ENCODE measurements around the gene SPATC1L.
A peak's percentile ranks its signal among the peaks of the same experiment; 100 is the strongest.
"Not testable (repeated sequence)": the region's sequence is repeated elsewhere in the genome, so short reads cannot be mapped to it uniquely, and the experiment has no call there.

SPATC1L gene

GRCh38 chr21:46184625-46185555, 631 bp upstream of the SPATC1L start:
- Mint-ChIP-seq H3K36me3 (ENCODE audit: low read depth) (no peaks in the 10 kb centered on the region), H3K27ac (peak overlapping the region; percentile 62)

GRCh38 chr21:46183337-46183909, 836 bp downstream of the SPATC1L start:
- not testable (repeated sequence) for DNase-seq; H3K36me3 Mint-ChIP-seq (ENCODE audit: low read depth); H3K27me3 Mint-ChIP-seq; H3K4me1 Mint-ChIP-seq; H3K4me3 Mint-ChIP-seq; ATAC-seq; H3K9me3 Mint-ChIP-seq; H3K27ac Mint-ChIP-seq

More at GRCh38 chr21:46184625-46185555, 631 bp upstream of the SPATC1L start:
- Mint-ChIP-seq H3K4me1 (peaks cover 6% of the 10 kb centered on the region), H3K27me3 (no peaks in the 10 kb centered on the region), H3K4me3 (peak overlapping the region; percentile 77), H3K9me3 (no peaks in the 10 kb centered on the region)
- ATAC-seq (peak; percentile 74), DNase-seq (peak; percentile 62)

- Mint-ChIP-seq H3K4me3 (no peak overlapping the region), H3K4me1 (peaks cover 6% of the 10 kb centered on the region), H3K36me3 (ENCODE audit: low read depth) (no peaks in the 10 kb centered on the region), H3K27me3 (no peaks in the 10 kb centered on the region), H3K9me3 (no peaks in the 10 kb centered on the region), H3K27ac (no peak overlapping the region)
- DNase-seq (no peak), ATAC-seq (no peak)
Observed at GRCh38 chr21:46182548-46183336, 1.5 kb downstream of the SPATC1L start.

GRCh38 chr21:46181953-46182547, 2.2 kb downstream of the SPATC1L start:
- H3K36me3 Mint-ChIP-seq (ENCODE audit: low read depth), result no peaks in the 10 kb centered on the region
- no peak for ATAC-seq
- no peak for DNase-seq
- peaks cover 6% of the 10 kb centered on the region for H3K4me1 Mint-ChIP-seq
- no peaks in the 10 kb centered on the region for H3K9me3 Mint-ChIP-seq
- no peak overlapping the region for H3K27ac Mint-ChIP-seq
- H3K27me3 Mint-ChIP-seq, result no peaks in the 10 kb centered on the region
- no peak overlapping the region for H3K4me3 Mint-ChIP-seq

- Mint-ChIP-seq H3K27ac (no peak overlapping the region), H3K9me3 (no peaks in the 10 kb centered on the region), H3K27me3 (no peaks in the 10 kb centered on the region), H3K4me3 (no peak overlapping the region), H3K4me1 (peaks cover 6% of the 10 kb centered on the region), H3K36me3 (ENCODE audit: low read depth) (no peaks in the 10 kb centered on the region)
- DNase-seq (no peak), ATAC-seq (no peak)
Observed at GRCh38 chr21:46181436-46181835, 2.8 kb downstream of the SPATC1L start.

GRCh38 chr21:46180778-46181391, 3.4 kb downstream of the SPATC1L start:
- Mint-ChIP-seq H3K9me3 (peaks cover 4% of the 10 kb centered on the region), H3K4me1 (peaks cover 6% of the 10 kb centered on the region), H3K27ac (no peak overlapping the region), H3K27me3 (no peaks in the 10 kb centered on the region), H3K36me3 (ENCODE audit: low read depth) (no peaks in the 10 kb centered on the region), H3K4me3 (no peak overlapping the region)
- ATAC-seq, result no peak
- no peak for DNase-seq

- Mint-ChIP-seq H3K4me1 (peaks cover 6% of the 10 kb centered on the region), H3K27me3 (no peaks in the 10 kb centered on the region), H3K27ac (no peak overlapping the region), H3K36me3 (ENCODE audit: low read depth) (peaks cover 2% of the 10 kb centered on the region), H3K9me3 (peaks cover 5% of the 10 kb centered on the region), H3K4me3 (no peak overlapping the region)
- ATAC-seq, result no peak
- no peak for DNase-seq
Observed at GRCh38 chr21:46180079-46180722, 4.1 kb downstream of the SPATC1L start.

- peaks cover 6% of the 10 kb centered on the region for H3K36me3 Mint-ChIP-seq (ENCODE audit: low read depth)
- H3K4me3 Mint-ChIP-seq, result no peak overlapping the region
- H3K27ac Mint-ChIP-seq, result no peak overlapping the region
- DNase-seq (no peak), ATAC-seq (no peak)
- peaks cover 2% of the 10 kb centered on the region for H3K27me3 Mint-ChIP-seq
- H3K9me3 Mint-ChIP-seq, result peaks cover 10% of the 10 kb centered on the region
- peaks cover under 1% of the 10 kb centered on the region for H3K4me1 Mint-ChIP-seq
Observed at GRCh38 chr21:46179708-46180078, 4.6 kb downstream of the SPATC1L start.

- DNase-seq (no peak), ATAC-seq (no peak)
- peaks cover 15% of the 10 kb centered on the region for H3K9me3 Mint-ChIP-seq
- H3K4me3 Mint-ChIP-seq, result no peak overlapping the region
- H3K4me1 Mint-ChIP-seq, result no peaks in the 10 kb centered on the region
- peaks cover 2% of the 10 kb centered on the region for H3K27me3 Mint-ChIP-seq
- no peak overlapping the region for H3K27ac Mint-ChIP-seq
- peaks cover 11% of the 10 kb centered on the region for H3K36me3 Mint-ChIP-seq (ENCODE audit: low read depth)
Observed at GRCh38 chr21:46178961-46179360, 5.3 kb downstream of the SPATC1L start.

- not testable (repeated sequence) for H3K27me3 Mint-ChIP-seq, H3K27ac Mint-ChIP-seq, H3K4me1 Mint-ChIP-seq, ATAC-seq, DNase-seq, H3K4me3 Mint-ChIP-seq
- H3K36me3 Mint-ChIP-seq (ENCODE audit: low read depth), result peaks cover 15% of the 10 kb centered on the region
- H3K9me3 Mint-ChIP-seq, result peaks cover 18% of the 10 kb centered on the region
Observed at GRCh38 chr21:46176443-46177129, 7.7 kb downstream of the SPATC1L start.

- DNase-seq (no peak), ATAC-seq (no peak)
- no peak overlapping the region for H3K27ac Mint-ChIP-seq
- H3K36me3 Mint-ChIP-seq (ENCODE audit: low read depth), result peaks cover 15% of the 10 kb centered on the region
- H3K4me3 Mint-ChIP-seq, result no peak overlapping the region
- H3K27me3 Mint-ChIP-seq, result peaks cover 2% of the 10 kb centered on the region
- H3K9me3 Mint-ChIP-seq, result peaks cover 18% of the 10 kb centered on the region
- H3K4me1 Mint-ChIP-seq, result peaks cover 6% of the 10 kb centered on the region
Observed at GRCh38 chr21:46173573-46173972, 10.7 kb downstream of the SPATC1L start.

- H3K4me1 Mint-ChIP-seq, result peaks cover 6% of the 10 kb centered on the region
- no peak overlapping the region for H3K27ac Mint-ChIP-seq
- H3K4me3 Mint-ChIP-seq, result no peak overlapping the region
- H3K9me3 Mint-ChIP-seq, result peaks cover 18% of the 10 kb centered on the region
- peaks cover 15% of the 10 kb centered on the region for H3K36me3 Mint-ChIP-seq (ENCODE audit: low read depth)
- no peak for ATAC-seq
- DNase-seq, result no peak
- H3K27me3 Mint-ChIP-seq, result peaks cover 2% of the 10 kb centered on the region
Observed at GRCh38 chr21:46172863-46173528, 11.3 kb downstream of the SPATC1L start.

Measured in activated naive CD8-positive, alpha-beta T cell treated with anti-CD3 and anti-CD28 coated beads, Interleukin-2, amount 50 U/mL, for 24 hours (primary cell).